HTERT RPE-1 (cell line): ENCODE data around the gene STAT5B.

ENCODE experiments used
- in situ Hi-C: fragments of 300-500 bp; cut with MboI; formaldehyde crosslinking; loops from 4 replicates; pipeline ENCODE4 v1.14.3; 2020; ENCODE audit warnings: low sequenced_read_pairs

The STAT5B gene

DNA sequence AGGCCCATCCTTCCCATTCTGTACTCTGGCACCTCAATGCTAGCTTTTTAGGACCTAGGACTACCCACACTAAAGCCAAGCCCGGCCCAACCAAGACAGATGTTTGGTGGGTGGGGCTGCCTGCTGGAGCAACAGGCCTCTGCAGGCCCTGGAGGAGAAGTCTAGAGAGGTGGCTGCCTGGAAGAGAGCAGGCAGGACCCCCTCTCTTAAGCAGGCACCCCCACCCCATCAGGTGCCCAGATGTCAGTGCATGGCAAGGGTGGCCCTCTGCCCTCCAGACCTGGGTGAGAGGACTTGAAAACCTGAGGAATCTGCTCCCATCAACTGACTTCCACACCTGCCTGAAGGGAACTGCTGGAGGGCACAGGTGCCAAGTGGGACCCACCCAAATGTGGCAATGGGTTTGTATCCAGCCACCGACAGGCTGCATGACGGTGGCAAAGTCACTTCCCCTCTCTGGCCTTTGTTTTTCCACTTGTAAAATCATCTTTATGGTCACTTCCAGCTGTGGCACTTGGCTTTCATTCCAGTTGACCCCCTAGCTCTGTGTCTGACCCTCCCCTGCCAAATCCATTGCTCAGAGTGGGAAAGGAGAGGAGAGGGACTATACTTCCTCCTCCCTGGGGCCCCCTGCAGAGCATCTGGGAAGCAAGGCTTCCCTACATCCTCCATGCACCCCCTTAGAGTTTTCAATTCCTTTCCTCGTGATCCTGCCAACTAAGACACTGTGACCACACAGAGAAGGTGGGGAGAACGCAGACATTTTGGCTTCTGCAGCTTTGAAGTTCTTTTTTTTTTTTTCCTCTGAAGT, 10.4 kb upstream of the STAT5B start:
- in situ Hi-C loops: no loop called here

DNA sequence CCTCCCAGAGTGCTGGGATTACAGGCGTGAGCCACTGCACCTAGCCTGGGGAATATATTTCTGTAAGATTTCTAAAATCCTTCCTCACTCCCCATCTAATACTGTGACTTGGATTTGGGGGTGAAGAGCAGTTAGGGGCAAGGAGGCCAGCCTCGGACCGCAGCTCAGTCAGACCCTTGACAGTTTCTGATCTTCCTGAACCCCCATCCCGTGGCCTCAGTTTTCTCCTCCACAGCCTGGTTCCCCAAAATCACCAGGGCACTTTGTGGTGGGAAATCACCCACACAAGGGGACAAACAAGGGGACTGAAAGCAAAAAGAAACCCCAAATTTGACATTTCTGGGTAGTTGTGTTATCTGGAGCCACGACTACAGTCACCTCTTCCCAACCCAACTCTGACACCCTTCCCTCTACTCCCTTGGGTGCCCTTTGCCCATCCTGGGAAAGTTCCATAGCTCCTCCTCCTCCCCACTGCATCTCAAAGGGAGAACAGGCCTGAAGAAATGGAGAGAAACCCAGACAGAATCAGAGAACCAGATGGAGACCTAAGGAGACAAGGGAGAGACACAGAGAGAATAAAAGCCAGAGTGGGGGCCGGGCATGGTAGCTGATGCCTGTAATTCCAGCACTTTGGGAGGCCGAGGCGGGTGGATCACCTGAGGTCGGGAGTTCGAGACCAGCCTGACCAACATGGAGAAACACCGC, 9.3 kb upstream of the STAT5B start:
- in situ Hi-C loops: no loop called here

DNA sequence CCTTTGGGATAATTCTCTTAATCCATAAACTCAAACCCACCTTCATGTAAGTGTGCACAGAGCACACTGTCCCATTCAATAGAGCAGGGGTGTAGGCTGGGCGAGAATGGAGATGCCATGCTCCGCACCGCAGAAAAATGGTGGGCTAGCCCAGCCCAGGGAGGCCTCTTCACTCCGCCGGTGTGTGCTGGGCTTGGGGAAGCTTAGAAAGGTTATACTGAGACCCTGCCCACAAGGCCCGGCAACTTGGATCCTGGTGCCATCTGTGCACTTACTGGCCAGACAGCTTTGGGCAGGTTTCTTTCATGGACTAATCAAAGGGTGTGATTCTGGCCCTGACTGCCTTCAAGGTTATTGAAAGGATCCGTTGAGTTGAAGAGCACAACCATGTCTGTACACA, 8.4 kb upstream of the STAT5B start:
- in situ Hi-C loops: no loop called here

DNA sequence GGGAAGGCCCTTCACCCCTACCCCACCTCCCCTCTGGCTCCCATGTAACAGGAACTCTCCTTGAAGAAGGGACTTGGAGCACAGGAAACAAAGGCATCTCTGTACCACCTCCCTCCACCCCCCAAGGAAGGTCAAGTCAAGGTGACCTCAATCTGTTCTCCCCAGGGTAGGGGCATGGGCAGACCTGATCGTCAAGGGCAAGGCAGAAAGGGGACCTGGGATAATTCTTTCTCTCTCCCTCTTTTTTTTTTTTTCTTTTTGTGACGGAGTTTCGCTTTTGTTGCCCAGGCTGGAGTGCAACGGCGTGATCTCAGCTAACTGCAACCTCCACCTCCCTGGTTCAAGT, 7.8 kb upstream of the STAT5B start:
- in situ Hi-C loops: no loop called here

DNA sequence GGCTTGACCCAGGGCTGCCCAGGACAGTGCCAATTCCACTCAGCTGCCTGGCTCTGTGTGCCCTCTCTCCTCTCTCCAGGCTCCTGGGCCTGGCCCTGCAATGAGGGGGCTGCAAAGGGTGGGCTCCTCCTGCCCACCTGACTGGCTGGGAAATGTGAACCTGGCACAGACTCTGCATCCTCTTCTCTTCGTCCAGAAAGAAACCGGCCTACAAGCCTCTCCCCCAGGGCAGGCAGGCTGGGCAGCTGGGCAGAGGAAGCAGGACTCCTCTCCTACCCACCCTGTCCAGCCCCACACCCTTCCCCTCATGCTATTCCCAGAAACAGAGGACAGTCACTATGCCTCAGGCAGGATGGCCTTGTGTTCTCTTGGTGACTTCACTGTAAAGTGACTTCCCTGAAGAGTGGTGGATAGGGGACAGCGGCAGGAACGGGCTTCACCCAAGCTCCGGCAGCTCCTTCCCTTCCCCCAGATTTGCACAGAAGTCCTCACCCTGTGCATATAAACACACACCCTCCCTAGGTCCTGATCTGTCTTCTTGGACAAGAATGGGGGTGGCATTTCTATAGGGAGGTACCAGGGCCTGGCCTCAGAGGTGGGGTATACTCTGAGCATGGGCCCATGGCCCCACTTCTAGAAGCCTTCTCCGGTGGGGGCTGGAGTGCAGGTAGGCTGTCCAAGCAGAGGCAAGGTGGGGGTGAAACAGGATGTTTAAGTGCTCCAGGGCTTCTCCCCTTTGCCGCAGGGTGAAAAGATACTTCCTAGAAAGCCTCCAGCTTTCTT, 7.2 kb upstream of the STAT5B start:
- in situ Hi-C loops: no loop called here

DNA sequence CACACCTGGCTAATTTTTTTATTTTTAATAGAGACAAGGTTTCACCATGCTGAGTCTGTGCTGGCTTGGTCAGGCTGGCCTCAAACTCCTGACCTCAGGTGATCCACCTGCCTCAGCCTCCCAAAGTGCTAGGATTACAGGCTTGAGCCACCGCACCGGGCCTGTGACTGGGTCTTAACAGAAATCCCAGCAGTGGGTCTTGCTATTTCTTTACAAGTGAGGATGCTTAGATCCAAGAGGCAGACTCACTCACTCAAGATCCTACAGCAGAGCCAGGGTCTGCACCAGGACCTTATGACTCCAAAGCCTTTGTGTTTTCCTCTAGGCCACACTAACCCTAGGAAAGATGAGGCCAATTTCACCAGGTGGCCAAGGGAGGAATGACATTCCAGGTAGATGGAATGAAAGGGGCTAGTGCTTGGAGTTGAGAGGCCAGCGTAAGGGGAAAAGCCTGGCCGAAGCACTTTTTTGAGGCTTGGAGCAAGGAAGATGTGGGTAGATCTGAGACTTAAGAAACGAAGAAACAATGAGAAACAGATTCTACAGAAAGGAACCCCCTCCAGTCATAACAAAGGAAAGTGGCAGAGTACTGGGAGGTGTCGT, 6.4 kb upstream of the STAT5B start:
- in situ Hi-C loops: no loop called here

DNA sequence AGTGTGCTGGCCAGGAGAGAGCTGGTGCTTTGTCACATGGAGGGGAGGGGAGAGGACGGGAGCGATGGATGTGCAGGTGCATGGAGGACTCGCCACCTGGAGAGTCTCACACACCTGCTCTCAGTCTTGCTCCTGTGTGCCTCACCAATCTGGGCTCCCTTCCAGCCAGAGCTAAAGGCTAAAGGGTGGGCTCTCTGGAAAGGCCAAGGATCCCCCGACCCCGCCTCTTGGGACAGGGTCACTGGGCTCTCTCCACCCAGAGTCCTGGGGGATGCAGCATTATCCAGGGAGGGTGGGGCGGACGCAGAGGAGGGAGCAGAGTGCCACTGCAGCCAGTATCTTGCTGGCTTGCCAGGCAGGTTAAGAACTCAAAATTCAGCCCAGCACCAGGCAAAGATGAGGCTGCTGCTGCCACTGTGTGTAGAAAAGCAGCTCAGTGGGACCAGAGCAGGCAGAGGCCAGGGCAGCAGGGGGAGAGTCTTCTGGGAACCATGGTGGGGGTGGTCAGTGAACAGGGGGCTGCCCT, 5.4 kb upstream of the STAT5B start:
- in situ Hi-C loops: no loop called here

DNA sequence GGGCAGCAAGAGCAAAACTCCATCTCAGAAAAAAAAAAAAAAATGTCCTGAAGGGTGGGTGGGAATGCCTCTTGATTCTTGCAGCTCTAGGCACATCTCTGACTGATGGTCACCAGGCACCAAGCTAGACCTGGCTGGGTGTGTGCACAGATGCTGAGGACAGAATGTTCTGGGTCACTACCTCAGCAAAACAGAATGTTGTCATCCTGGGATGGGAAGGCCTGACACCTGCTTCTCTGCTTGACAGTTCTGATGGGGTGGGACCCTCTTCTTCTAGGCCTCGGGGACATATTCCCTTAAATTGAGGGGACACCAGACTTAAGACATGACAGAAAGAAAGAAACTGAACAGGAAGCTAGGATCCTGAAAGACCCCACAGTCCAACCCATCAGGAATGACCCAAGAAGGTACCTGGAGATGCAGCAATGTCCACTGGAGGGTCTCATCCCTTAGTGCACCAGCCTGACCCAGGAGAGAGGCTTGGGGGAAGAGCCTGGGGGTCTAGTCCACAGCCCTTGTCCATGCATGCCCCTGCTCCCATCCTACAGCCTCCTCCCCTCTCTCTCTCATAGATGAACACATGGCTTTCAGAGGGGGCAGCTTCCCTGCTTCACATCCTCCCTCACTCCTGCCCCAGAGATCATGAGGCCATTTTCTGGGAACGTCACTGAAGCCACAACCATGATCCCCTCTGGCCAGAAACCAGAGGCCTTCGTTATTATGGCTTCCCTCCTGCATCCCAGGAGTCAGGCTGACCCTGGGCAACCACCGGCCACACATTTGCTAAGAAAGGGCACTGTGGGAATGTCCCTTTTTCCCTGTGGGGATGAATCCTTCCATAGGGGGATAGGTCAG, 3.8 kb upstream of the STAT5B start:
- in situ Hi-C loops: no loop called here

DNA sequence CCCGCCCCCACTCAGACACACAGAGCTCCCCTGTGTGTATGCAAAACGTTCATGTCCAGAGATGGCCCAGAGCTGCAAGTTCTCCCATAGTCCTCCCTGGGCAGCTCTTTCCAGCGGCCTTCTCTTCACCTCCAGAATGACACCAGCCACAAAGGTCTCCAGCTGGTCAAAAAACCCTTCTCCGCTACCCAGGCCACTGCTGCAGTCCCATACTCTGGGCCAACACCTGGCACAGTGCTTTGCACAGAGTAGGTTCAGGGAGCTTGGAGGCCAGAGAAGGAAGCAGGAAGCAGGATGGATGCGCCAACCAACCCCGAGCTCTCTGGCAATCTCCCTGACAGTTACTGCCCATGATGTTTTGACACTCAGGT, 1.1 kb upstream of the STAT5B start:
- in situ Hi-C loops: no loop called here

DNA sequence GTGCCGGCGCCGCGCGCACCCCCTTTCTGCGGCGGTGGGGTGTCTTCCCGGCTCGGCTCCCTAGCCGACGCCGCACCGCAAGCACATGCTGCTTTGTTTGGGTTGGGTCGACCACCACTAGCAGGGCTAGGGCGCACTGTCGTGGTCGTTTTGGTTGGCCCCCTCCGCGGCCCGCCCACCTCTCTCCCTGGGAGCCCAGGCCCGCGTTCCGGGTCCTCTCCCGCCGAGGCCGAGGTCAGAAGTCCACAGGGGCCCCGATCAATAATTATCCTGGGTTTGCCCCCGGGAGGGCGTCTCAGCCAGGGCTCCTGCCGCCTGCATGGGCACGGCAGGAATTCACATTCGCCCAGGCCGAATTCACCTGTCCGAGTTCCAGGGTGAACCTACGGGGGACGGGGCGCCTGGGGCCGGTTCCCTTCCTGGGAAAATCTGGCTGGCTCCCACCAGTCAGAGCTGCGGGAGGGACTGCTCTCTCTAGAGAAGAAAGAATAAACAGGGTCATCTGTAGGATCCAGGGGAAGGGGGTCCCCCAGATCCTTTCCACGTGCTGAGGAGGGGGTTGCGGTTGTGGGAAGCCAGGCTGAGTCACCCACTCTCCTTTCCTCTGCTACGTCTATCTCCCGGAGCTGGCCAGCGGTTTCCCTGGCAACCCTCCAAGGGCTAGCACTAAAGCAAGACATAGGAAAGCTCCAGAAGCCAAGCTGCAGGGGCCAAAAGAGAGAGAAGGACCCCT, 584 bp upstream of the STAT5B start:
- in situ Hi-C loops: no loop called here

DNA sequence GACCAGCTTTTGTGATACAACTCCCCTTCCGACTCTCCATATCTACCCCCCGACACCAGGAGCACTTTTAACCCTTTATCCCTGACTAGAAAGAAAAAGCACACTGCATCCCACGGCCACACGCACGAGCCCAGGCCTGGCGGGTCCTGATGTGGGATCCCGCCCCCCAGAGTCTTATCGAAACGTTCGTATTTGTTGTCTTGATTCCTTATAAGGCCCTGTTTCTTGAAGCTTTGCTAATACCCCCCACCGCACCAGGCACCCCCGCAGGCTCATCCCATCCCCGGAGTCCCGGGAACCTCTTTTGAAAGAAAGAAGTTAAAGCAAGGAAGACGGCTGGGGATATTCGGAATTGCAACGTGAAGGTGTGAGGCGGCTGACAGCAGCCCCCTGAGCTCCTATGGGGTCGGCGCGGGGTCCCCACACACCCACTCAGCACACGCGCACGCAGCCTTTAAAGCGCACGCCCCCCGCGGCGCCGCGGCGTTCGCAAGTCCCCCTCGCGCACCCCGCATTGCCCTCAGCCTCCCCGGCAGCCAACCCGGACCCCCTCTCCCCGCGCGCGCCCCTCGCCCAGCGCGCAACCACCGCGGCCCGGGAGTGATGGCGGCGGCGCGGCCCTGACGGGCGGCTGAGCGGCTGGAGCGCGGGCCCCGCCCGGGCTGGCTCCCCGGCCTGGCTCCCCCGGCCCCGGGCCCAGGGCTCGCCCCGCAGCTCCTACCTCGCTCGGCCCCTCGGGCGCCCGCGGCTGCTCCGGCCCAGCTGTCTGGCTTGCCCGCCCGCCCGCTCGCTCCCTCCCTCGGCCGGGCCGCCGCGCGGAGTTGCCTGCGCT, 448 bp downstream of the STAT5B start:
- in situ Hi-C loops: no loop called here

DNA sequence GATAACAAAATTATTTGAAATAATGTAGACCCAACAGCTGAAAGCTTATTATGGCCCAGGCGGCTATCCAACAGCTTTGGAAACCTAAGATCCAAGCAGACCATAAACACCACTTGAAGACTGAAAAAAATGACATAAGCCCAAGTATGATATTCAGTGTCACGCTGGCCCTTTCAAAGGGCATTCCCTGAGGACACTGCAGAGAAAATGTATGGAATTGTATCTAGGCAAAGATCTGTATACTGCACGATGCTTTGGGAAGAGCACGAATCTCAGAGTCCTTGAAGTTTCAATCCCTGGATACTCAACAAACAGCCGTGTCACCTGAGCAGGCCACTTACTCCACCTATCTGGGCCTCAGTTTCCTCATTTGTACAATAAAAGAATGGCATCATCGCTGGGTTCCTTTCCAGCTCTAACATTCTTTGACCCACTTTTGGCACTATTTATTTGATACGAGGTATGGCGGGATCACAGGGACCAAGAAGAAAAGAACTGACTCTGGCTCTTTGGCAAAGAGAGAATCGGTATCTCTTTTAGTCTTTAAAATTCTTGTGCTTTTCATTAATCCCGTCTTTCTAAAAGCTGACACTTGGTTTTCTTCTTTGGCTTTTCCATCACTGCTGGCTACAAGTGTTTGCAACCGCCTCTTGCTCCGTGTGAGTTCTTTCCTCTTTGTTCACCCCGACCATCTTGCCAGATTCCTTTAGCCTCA, 1.2 kb downstream of the STAT5B start:
- in situ Hi-C loops: no loop called here

DNA sequence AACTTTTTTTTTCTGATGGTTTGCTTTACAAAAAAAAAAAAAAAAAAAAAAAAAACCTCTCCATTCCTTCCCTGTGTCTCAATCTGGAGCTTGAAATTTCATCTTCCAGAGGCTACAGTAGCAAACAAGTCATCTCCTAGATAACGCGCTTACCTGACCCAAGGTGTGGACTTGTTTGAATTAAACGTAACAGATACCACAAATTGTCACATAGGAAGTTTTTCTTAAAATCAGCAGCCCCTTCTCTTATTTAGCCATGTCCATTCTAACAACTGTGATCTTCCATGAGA, 2.0 kb downstream of the STAT5B start:
- in situ Hi-C loops: no loop called here

DNA sequence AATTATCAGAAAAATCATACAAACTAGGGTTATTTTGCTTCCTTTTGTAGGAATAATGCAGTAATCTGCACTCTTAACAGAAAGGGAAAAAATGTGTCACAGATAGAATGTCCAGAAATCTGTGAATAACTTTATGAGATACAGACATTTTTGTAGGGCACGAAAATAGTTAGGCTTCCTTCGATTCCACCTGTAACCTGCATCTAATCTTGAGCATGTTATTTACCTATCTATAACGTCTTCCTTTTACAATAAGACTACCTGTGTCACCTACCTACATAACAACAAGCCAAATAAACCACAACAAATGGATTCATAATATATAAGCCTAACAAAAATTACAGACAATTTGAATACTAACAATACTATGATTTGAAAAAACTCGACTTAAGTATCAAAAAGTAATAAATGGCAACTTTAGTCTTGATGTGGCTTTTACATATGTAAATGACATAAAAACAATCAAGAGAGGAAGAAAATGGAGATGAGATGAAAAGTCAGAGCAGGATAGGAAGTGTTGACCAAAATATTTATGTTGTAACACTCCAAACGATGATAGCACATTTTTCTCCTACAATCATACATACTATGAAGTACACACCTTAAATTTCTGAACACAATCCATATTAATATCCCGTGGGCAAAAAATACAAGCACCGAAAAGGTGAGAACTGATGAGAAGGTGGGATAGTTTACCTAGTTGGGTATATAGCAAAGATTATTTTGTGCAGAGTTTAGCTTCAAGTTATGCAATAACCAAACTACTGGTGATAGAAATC, 2.5 kb downstream of the STAT5B start:
- in situ Hi-C loops: no loop called here

DNA sequence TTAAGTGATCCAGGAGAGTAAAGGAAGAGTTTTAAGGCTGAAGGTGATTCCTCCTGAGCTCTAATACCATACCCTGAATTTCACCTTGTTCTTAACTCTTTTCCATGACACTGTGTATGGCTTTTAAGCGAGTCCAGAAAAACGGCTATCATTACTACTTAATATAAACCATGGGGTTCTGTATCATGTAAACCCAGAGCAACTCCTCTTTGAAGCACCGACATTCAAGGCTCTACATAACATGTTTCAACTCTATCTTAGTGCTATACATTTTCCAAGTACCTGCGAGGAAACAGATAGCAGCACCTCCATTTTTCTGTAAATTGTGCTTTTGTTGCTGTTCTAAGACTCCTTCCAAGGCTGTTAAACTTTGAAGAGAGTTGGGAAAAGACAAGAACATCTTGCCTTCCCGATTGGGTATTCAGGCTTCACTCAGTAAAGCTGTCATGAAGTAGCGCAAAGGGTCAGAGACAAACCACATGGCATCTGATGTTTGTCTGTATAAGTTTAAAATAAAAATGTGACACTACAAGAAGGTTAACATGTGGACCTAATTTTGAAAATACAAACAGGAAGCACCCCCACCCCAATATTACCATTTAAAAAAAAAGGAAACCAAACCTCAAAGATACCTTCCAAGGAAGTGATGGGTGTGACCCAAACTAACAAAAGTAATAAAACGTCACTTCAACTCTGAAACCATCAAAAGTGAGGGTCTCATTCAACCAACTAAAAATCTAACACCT, 3.9 kb downstream of the STAT5B start:
- in situ Hi-C loops: no loop called here

DNA sequence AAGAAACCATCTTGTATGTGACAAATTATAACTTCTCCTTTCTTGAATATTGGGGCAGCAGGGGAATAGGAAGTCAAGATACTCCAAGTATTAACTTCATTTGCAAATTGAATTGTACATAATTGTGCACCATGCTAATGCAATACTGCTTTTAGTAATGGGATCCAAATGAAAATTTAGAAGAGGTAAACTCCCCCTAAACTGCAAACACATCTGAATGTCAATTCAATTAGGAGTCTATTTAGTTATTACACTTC, 4.5 kb downstream of the STAT5B start:
- in situ Hi-C loops: no loop called here
